Activated CD4-positive, CD25-positive, alpha-beta regulatory T cell treated with anti-CD3 and anti-CD28 coated beads, Interleukin-2, amount 50 U/mL, for 24 hours (primary cell): ENCODE results near the gene ZZZ3.
A peak's percentile ranks its signal among the peaks of the same experiment; 100 is the strongest.
"Not testable (repeated sequence)": the region's sequence is repeated elsewhere in the genome, so short reads cannot be mapped to it uniquely, and the experiment has no call there.

Experiments used
- ATAC-seq, 2 donors: fragments of 150-1000 bp; cut with Tn5 transposase; one replicate each; pipeline ENCODE4 v1.10.0; 2021; ENCODE audit warnings: mild to moderate bottlenecking in 1 of 2, moderate library complexity in 1 of 2

Gene ZZZ3

DNA sequence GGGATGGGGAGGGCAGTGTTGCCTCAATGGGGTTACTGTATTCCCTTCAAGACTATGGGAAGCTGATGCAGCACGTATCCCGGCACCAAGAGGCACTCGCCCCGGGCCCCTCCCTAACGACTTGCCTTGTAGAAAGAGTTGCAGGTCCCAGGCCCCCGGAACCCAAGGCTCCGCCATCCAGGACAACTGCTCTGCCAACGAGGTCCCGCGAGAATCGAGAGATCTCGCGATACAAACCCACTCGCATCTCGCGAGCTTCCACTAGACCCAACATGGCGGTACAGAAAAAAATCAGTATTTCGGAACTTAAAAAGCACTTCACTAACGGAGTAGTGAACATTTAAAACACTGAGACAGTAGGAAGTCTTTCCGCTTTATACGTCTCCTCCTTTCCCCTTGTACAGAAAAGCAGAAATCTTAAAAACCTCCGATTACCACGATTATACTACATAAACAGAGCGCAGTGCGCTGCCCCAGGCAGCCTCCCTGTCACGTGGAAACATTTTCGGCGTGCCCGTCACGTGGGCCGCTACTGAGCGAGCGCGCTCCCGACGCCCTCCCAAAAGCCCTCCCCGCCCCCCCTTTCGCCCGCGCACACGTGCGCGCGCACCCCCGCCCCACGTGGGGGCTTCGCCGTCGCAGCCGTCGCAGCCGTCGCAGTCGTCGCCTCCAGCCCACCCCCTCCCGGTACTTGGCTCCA lies at the start of gene ZZZ3:
TSS of gene ZZZ3 (minus strand) at position 199 of the 700 bp plus-strand sequence. CDS start 49,304 bp downstream, outside the sequence.
- peak; percentile 71 to 73 for ATAC-seq

DNA sequence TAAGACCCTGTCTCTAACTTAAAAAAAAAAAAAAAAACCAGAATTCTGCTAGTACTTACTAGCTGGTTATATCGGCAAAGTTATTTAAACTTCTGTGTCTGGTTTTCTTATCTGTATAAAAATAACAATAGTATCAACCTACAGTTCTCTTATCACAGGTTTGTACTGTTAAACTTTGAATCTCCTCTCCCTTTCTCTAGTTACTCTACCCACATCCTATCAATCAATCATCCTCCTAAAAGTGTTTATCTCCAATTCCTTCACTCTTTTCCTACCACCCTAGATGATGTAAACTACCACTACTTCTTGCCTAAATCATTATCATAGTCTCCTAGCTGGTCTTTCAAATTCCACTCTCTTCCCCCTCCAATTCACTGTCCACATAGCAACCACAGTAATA lies 49.6 kb upstream of the ZZZ3 start:
- ATAC-seq: no peak

DNA sequence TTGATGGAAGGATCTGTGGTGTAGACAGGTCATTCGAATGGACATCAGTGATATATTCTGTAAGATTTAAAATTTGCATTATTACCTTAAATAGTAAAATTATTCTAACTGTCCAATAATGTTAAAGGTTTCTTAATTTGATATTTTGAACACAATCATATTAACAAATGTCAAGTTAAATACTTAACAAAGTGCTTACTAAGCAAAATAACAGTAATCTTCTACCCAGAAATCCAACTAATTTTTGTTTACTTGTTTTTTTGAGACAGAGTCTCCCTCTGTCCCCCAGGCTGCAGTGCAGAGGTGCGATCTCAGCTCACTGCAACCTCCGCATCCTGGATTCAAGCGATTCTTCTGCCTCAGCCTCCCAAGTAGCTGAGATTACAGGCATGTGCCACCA lies 43.2 kb upstream of the ZZZ3 start:
- no peak for ATAC-seq

DNA sequence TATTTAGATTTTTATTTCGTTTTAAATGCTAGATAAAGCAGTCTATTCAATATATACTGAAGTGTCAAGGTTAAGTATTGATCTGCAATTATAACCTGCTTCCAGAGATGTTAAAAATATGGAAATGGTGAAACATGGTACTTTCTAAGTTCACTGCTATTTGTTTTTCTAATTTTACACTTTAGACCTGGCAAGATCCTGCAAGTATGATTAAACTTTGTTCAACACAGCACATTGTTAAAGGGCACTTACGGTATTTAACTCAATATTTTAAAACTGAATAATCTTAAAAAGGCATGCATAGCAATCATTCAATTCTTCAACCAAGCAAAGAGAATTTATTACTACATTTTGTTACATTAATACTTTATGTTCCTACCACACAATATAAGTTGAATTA lies 35.7 kb upstream of the ZZZ3 start:
- ATAC-seq: no peak

- no peak for ATAC-seq
Observed at GRCh38 chr1:77716065-77716464, 33.6 kb upstream of the ZZZ3 start.

- no peak for ATAC-seq
Observed at GRCh38 chr1:77709727-77710126, 27.3 kb upstream of the ZZZ3 start.

DNA sequence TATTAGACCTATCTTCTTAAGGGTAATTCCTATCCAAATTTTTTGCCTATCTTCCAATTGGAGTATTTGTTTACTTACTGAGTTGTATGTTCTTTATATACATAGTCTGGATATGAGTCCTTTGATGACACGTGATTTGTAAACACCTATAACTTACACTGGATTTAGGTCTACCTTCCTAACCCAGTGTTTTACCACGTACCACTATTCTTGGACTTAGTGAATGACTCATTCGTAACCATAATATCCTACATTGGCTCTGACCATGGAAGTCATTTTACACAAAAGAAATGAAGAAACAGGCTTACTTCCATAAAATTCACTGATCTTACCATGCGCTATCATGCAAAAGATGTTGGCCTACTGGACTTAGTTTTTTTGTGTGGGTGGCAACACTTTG lies 23.9 kb upstream of the ZZZ3 start:
- ATAC-seq: no peak

GRCh38 chr1:77704736-77705135 lies 22.3 kb upstream of the ZZZ3 start:
- ATAC-seq: no peak

DNA sequence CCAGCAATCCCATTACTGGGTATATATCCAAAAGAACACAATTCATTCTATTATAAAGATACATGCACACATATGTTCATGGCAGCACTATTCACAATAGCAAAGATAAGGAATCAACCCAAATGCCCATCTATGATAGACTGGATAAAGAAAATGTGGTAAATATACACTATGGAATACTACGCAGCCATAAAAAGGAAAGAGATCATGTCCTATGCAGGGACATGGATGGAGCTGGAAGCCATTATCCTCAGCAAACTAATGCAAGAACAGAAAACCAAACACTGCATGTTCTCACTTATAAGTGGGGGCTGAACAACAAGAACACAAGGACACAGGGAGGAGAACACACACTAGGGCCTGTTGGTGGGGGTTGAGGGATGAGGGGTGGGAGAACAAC lies 17.2 kb upstream of the ZZZ3 start:
- ATAC-seq: not testable (repeated sequence)

- no peak for ATAC-seq
Observed at GRCh38 chr1:77697441-77697840, 15.0 kb upstream of the ZZZ3 start.

DNA sequence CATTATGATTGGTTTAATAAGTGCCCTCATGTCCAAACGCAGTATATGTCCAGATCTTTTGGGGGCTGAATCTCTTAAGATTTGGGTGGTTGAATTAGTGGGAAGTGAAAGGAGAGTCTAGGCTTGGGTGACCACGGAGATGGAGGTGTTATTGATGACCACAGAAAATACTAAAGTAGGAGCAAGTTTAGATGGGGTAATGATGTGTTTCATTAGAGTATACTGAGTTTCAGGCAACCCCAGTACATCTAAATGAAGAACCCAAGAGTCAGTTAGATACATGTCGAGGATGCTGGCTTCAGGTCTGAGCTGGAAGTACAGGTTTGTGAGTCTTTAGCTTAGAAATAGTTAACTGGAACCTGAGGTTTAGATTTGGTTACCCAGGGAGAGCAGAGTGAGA lies 6.5 kb upstream of the ZZZ3 start:
- ATAC-seq: no peak

DNA sequence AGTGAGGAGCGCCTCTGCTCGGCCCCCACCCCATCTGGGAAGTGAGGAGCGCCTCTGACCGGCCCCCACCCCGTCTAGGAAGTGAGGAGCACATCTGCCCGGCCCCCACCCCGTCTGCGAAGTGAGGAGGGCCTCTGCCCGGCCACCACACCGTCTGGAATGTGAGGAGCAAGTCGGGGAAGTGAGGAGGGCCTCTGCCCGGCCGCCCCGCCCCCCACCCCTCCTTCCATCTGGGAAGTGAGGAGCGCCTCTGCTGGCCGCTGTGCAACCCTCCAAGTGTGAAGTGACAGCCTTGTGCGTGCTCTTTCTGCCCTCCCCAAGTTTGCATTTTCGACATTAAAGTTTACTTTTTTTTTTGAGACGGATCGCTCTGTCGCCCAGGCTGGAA lies 5.1 kb upstream of the ZZZ3 start:
- no peak for ATAC-seq

DNA sequence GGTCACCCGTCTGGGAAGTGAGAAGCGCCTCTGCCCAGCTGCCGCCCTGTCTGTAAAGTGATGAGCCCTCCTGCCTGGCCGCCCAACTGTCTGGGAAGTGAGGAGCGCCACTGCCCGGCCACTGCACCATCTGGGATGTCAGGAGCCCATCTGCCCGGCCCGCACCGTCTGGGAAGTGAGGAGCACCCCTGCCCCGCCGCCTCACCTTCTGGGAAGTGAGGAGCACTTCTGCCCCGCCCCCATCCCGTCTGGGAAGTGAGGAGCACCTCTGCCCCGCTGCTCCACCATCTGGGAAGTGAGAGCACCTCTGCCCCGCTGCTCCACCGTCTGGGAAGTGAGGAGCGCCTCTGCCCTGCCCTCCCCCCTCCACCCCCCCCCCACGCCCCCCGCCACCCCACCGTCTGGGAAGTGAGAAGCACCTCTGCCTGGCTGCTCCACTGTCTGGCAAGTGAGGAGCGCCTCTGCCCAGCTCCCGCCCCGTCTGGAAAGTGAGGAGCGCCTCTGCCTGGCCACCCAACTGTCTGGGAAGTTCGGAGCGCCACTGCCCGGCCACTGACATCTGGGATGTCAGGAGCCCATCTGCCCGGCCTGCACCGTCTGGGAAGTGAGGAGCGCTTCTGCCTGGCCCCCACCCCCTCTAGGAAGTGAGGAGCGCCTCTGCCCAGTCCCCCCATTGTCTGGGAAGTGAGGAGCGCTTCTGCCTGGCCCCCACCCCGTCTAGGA lies 4.5 kb upstream of the ZZZ3 start:
- no peak for ATAC-seq

DNA sequence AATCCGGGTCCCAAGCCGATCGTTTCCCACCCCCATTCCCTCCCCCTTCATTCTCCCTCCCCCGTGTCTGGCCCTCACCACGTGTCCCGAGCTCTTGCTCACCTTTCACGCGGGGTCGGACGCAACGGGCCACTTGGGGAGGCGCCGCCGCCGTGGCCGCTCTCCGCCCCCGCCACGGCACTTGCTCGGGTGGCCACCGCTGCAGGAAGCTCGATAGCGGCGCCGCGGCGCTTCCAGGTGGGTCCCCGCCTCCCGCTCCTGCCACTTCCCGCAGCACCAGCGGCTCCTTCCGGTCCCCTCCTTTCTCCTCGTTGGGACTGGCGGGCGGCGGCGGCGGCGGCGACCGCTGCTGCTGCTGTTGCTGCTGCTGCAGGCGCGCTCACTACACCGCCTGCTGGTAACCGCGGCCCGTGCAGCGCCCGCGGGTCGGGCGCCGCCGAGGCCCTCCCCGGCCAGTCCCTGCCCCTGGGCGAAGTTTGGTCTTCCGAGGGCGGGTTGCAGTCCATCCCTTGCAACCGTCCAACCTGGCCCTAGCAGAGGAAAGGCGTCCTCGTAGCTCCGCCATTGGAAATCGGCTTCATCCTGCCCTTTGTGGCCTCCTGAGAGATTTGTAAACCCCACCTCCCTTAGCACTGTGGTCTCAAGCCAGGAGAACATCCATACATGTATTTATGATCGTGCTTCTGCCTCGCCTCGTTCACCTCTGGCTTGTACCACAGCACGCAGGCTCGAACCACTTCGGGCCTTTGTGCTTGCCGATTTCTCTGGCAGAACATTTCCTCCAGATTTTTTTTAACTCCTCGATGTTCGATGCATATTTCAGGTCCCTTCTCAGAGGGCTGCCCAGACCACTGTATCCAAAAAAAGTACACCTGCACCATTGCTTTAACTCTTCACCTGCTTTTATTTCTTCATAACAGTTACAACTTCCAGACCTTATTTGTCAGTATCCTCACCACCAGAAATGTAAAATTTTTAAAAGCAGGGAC lies 996 bp upstream of the ZZZ3 start:
- ATAC-seq: peak; percentile 75 to 77

DNA sequence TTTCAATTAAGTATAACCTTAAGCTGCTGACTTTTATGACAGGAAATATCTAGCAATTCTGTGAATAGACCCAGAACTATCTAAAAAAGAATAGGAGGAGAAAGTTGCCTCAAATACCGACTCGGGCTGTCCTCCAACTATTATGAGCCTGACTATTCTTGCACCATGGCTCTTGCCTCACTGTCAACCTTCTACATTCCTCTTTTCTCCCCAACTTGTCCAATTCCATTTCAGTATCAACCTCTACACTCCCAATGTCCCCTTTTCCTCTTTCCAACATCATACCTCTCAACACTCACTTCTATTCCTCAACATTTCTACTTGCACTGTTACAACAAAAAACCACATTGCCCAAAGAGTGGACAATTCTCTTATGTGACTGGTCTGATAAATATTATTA lies 2.3 kb downstream of the ZZZ3 start:
- no peak for ATAC-seq

DNA sequence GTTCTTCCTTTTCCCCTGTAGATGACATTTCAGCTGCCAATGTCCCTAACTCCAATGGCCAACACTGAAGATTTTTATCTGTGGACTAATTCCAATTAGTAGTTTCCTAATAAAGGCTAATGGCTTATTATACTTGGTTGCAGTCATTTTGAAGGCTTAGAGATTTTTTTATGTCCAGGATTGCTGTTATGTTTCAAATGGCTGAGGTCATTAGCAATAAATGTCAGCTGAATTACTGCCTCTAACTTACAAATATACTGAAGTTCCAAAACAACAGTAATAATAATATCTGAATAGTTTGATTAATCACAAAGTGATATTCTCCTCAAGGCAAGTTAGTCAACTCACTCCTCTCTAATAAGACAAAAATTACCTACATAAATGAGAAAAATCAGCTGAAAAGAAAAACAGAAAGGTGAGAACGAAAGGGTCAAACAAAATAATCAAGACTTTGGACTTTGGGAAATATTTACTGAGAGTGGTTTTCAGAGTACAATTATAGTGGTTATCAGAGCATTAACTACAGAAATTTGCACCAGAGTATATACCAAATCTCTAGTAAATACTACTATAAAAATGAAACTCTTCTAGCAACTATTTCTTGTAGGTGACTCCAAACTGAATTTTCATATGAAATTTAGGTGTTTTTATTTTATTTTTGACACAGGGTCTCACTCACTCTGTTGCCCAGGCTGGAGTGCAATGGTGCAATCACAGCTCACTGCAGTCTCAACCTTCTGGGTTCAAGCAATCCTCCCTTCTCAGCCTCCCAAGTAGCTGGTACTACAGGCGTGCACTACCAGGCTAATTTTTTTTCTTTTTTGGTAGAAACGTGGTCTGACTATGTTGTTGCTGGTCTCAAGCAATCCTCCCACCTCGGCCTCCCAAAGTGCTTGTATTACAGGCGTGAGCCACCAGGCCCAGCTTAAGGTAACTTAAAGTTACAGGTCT lies 3.5 kb downstream of the ZZZ3 start:
- no peak for ATAC-seq

DNA sequence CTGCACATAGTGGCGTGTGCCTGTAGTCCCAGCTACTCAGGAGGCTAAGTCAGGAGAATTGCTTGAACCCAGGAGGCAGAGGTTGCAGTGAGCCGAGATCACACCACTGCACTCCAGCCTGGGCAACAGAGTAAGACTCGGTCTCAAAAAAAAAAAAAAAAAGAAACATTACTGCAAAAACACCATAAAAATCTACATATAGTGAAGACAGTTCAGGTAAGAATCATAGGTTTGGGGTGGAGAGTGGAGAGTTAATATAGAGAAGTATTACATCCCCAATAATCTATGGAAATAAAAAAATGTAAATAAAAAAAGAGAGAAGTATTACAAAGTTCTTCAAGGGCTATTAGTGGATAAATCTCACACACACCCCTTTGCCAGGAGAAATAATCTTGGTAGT lies 7.7 kb downstream of the ZZZ3 start:
- not testable (repeated sequence) for ATAC-seq

- no peak for ATAC-seq
Observed at GRCh38 chr1:77673716-77674355, 8.6 kb downstream of the ZZZ3 start.

GRCh38 chr1:77673030-77673429 lies 9.4 kb downstream of the ZZZ3 start:
- ATAC-seq: no peak

DNA sequence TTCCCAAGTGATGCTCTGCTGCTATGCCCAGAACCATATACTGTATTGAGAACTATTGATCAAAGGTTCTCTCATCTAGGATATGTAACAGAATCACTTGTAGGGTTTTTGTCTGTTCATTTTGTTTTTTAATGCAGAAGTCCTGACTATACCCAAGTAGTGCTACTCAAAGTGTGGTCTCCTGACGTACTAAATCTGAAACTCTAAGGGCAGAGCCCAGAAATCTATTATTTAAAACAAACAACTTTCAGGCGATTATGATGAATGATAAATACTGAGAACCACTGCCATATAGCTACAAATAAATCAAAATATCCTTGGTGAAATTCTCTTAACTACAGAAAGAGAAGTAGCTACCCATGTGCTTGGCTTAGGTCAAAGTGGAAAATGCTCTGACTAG lies 10.1 kb downstream of the ZZZ3 start:
- no peak for ATAC-seq

DNA sequence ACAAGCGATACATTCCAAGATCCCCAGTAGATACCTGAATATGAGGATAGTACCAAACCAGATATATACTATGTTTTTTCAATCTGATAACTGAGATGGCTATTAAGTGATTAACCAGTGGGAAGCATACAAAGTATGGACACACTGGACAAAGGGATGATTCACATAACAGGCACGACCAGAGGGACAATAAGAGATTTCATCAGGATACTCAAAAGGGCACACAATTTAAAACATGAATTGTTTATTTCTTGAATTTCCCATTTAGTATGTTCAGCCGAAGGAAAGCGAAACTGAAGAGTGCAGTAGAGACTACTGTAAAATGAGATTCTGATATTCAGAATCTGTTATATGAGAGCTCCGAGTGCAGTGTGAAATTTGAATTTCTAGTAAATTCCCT lies 10.6 kb downstream of the ZZZ3 start:
- no peak for ATAC-seq

- no peak for ATAC-seq
Observed at GRCh38 chr1:77670330-77670729, 12.1 kb downstream of the ZZZ3 start.
